Measurements from ENCODE around the gene RAD51B. TPM values are rescaled to one million over a fixed set of nuclear protein-coding genes. Genes with fewer than 3 reads are reported as not detected.
A peak's percentile ranks its signal among the peaks of the same experiment; 100 is the strongest.

RAD51B gene
- total RNA-seq, 6 experiments from 2014 or later, result 2.7 to 5.8 (median 4.3) TPM

DNA sequence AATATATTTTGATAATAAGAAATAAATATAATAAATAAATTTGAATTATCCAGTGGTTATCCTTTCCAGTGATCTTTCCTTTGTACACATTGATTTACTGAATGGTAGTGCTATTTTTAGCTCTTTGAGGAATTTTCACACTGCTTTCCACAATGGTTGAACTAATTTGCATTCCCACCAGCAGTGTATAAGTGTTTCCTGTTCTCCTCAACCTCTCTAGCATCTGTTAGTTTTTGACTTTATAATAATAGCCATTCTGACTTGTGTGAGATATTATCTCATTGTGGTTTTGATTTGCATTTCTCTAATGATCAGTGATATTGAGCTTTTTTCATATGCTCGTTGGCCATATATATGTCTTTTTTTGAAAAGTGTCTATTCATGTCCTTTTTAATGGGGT lies 333.7 kb downstream of the RAD51B start:
- no peak overlapping the region for H3K4me3 ChIP-seq
- no peaks in the 10 kb centered on the region for H3K36me3 ChIP-seq
- WGBS (ENCODE audit: insufficient coverage, low coverage, low lambda C conversion rate, missing lambda C conversion rate), result 78% methylated on average over 1 of the region's 1 CpG
- ATAC-seq (no peak), DNase-seq (no peak)
- TF ChIP-seq, protein P1, sequence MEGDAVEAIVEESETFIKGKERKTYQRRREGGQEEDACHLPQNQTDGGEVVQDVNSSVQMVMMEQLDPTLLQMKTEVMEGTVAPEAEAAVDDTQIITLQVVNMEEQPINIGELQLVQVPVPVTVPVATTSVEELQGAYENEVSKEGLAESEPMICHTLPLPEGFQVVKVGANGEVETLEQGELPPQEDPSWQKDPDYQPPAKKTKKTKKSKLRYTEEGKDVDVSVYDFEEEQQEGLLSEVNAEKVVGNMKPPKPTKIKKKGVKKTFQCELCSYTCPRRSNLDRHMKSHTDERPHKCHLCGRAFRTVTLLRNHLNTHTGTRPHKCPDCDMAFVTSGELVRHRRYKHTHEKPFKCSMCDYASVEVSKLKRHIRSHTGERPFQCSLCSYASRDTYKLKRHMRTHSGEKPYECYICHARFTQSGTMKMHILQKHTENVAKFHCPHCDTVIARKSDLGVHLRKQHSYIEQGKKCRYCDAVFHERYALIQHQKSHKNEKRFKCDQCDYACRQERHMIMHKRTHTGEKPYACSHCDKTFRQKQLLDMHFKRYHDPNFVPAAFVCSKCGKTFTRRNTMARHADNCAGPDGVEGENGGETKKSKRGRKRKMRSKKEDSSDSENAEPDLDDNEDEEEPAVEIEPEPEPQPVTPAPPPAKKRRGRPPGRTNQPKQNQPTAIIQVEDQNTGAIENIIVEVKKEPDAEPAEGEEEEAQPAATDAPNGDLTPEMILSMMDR (IDR thresholded peaks at IDR 0.05), result no peak
- no peak for TF ChIP-seq POLR2A (IDR thresholded peaks at IDR 0.05)
- peaks cover 0 to 3% (median 0%) of the 10 kb centered on the region in 4 donors for H3K9me3 ChIP-seq
- intact Hi-C loops (cut with DNase I), result no loop called here
- no peak overlapping the region for H3K27ac ChIP-seq
- H3K4me1 ChIP-seq, result peaks cover 0 to 27% (median 3%) of the 10 kb centered on the region in 4 donors
- no peaks in the 10 kb centered on the region for H3K27me3 ChIP-seq

DNA sequence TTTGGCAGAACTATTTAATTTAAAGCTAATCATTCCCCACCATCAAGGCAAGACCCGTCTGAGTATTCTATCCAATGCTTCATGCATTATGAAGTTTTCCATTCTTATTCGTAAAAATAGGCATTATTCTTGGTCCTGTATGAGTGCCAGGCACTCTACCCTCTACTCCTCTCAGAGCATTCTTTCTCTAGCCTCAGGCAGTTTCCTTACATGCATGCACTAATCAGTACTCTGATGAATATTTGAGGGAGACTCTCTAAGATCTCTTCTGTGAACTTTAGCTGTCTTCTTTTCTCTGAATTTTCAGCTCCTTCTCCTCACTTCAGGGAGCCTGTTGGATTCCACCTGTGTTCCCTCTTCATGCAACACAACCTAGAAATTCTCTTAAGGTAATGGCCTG lies 334.7 kb downstream of the RAD51B start:
- ATAC-seq, result no peak
- Histone ChIP-seq H3K36me3 (no peaks in the 10 kb centered on the region), H3K4me3 (no peak overlapping the region), H3K4me1 (peaks cover 0 to 34% (median 7%) of the 10 kb centered on the region in 4 donors), H3K9me3 (peaks cover 0 to 3% (median 0%) of the 10 kb centered on the region in 4 donors), H3K27ac (no peak overlapping the region), H3K27me3 (no peaks in the 10 kb centered on the region)
- TF ChIP-seq, protein P1 (IDR thresholded peaks at IDR 0.05), result no peak
- TF ChIP-seq POLR2A (IDR thresholded peaks at IDR 0.05), result no peak
- WGBS (ENCODE audit: insufficient coverage, low coverage, low lambda C conversion rate, missing lambda C conversion rate), result 96% methylated on average over 2 of the region's 2 CpGs
- intact Hi-C loops (cut with DNase I), result no loop called here
- no peak for DNase-seq

DNA sequence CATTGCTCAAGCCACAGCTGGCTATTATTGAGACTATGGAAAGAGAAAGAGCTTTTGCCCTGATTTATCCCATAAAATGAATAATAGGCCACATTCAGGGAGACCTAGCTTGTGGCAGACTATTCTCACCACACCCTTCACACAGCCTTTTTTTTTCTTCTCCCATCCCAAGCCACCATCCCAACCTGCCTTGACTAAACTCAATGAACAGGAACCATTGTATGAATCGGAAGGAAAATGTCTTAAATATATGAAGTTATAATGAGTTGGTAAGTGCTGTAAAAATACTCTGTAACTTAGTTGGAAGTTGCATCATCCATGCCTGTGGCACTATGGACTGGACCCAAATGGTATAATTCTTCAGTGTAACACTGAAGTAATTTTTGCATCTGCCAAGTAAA lies 338.4 kb downstream of the RAD51B start:
- WGBS (ENCODE audit: insufficient coverage, low coverage, low lambda C conversion rate, missing lambda C conversion rate), result 71% methylated on average over 1 of the region's 1 CpG
- peak in 3 of 4 donors; percentile 65 to 74 (median 70) for ATAC-seq

DNA sequence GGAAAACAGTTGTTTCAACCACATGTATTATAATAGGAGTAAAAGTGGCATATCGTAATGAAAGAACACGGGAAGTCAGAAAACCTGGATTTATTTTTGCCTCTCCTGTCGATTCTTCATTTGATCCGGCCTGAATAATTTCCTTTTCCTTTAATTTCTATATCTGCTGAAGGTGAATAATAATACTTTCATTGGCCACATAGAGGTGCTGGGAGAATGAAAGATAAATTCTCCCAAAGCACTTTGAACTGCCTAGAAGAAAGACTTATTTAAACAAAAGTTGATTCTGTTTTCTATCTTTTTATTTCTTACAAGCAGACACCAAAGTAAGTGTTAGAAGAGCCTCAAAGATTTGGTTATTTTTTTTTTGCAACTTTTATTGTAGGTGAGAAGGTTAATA lies 339.1 kb downstream of the RAD51B start:
- Histone ChIP-seq H3K4me3 (no peak overlapping the region), H3K36me3 (no peaks in the 10 kb centered on the region), H3K4me1 (peaks cover 0 to 39% (median 8%) of the 10 kb centered on the region in 4 donors), H3K27ac (no peak overlapping the region), H3K9me3 (no peaks in the 10 kb centered on the region), H3K27me3 (no peaks in the 10 kb centered on the region)
- ATAC-seq (peak; percentile 50 to 76 (median 63)), DNase-seq (no peak)
- TF ChIP-seq, protein P1 (IDR thresholded peaks at IDR 0.05), result peak; percentile 19 to 39 (median 28)
- no peak for TF ChIP-seq POLR2A (IDR thresholded peaks at IDR 0.05)
- intact Hi-C loops (cut with DNase I), result no loop called here
- WGBS (ENCODE audit: insufficient coverage, low coverage, low lambda C conversion rate, missing lambda C conversion rate), result 51% methylated on average over 4 of the region's 4 CpGs

More for the DNA sequence above, 338.4 kb downstream of the RAD51B start:
- intact Hi-C loops (cut with DNase I), result no loop called here
- H3K4me1 ChIP-seq, result peaks cover 0 to 34% (median 7%) of the 10 kb centered on the region in 4 donors
- H3K36me3 ChIP-seq, result no peaks in the 10 kb centered on the region
- no peaks in the 10 kb centered on the region for H3K9me3 ChIP-seq
- H3K27me3 ChIP-seq, result no peaks in the 10 kb centered on the region
- no peak overlapping the region for H3K4me3 ChIP-seq
- DNase-seq, result no peak
- TF ChIP-seq, protein P1 (IDR thresholded peaks at IDR 0.05), result no peak
- H3K27ac ChIP-seq, result peak overlapping the region in 1 of 3 donors; percentile 30
